HEK293T (cell line): ENCODE results near the gene SLC17A9.

Experiments
- BHLHE40 ChIP-seq: fragments of 450-650 bp; IDR thresholded peaks from 2 replicates; pipeline ENCODE4 v1.6.1; 2016; ENCODE audit warnings: mild to moderate bottlenecking, moderate library complexity, borderline replicate concordance
- CTBP1 ChIP-seq: fragments of 450-650 bp; IDR thresholded peaks from 2 replicates; pipeline ENCODE4 v1.6.1; 2016; ENCODE audit warnings: borderline replicate concordance
- ELF4 ChIP-seq: fragments of 450-650 bp; IDR thresholded peaks from 2 replicates; pipeline ENCODE4 v1.6.1; 2017; ENCODE audit warnings: antibody characterized with exemption
- FOXA1 ChIP-seq: fragments of 450-650 bp; IDR thresholded peaks from 2 replicates; pipeline ENCODE4 v1.6.1; 2016; ENCODE audit warnings: mild to moderate bottlenecking
- FOXK2 ChIP-seq: fragments of 450-650 bp; IDR thresholded peaks from 2 replicates; pipeline ENCODE4 v1.6.1; 2016; ENCODE audit warnings: mild to moderate bottlenecking
- FOXM1 ChIP-seq: fragments of 450-650 bp; IDR thresholded peaks from 2 replicates; pipeline ENCODE4 v1.6.1; 2017; ENCODE audit warnings: mild to moderate bottlenecking, borderline replicate concordance
- L3MBTL2 ChIP-seq: fragments of 450-650 bp; conservative IDR thresholded peaks from 2 replicates; pipeline ENCODE4 v1.6.1; 2016; ENCODE audit warnings: mild to moderate bottlenecking
- NFRKB ChIP-seq: fragments of 450-650 bp; IDR thresholded peaks from 2 replicates; pipeline ENCODE4 v1.6.1; 2016; ENCODE audit warnings: mild to moderate bottlenecking, moderate library complexity
- PKNOX1 ChIP-seq: fragments of 450-650 bp; IDR thresholded peaks from 2 replicates; pipeline ENCODE4 v1.6.1; 2016
- SP1 ChIP-seq: fragments of 450-650 bp; IDR thresholded peaks from 2 replicates; pipeline ENCODE4 v1.6.1; 2017
- SUZ12 ChIP-seq: fragments of 450-650 bp; IDR thresholded peaks from 2 replicates; pipeline ENCODE4 v1.6.1; 2016; ENCODE audit warnings: mild to moderate bottlenecking
- TARDBP ChIP-seq: fragments of 450-650 bp; IDR thresholded peaks from 2 replicates; pipeline ENCODE4 v1.6.1; 2016
- ZNF384 ChIP-seq: fragments of 450-650 bp; IDR thresholded peaks from 2 replicates; pipeline ENCODE4 v1.6.1; 2016

- TF ChIP-seq SP1 (no peak), ELF4 (no peak), L3MBTL2 (no peak), SUZ12 (no peak), CTBP1 (no peak), FOXK2 (no peak), FOXM1 (no peak), FOXA1 (no peak), BHLHE40 (no peak), NFRKB (no peak), TARDBP (no peak), ZNF384 (no peak), PKNOX1 (no peak)
These were observed 64.7 kb downstream of the SLC17A9 start for GRCh38 chr20:63017076-63017825.
